HL-60 (cell line): ENCODE measurements around the gene LYSMD2.
A peak's percentile ranks its signal among the peaks of the same experiment; 100 is the strongest.

Source experiments
- DNase-seq, 2 experiments: peaks; one replicate each; pipeline ENCODE4 v3.0.0-alpha.2; 2010 to 2020; ENCODE audit warnings: low read depth in 1 of 2, low spot score in 1 of 2
- H3K27ac ChIP-seq: fragments of 250-450 bp; sonication (Bioruptor Pico); replicated peaks from 2 replicates; pipeline ENCODE4 v1.5.1; 2020; ENCODE audit warnings: mild to moderate bottlenecking, moderate library complexity
- H3K27me3 ChIP-seq: fragments of 250-450 bp; sonication (Bioruptor Pico); 2 replicates; pipeline ENCODE4 v1.5.1; 2021; ENCODE audit warnings: mild to moderate bottlenecking, moderate library complexity; ENCODE audit not compliant: insufficient read depth, poor library complexity, severe bottlenecking
- H3K4me3 ChIP-seq: replicated peaks from 2 replicates; pipeline ENCODE4 v1.5.1; 2011; ENCODE audit warnings: mild to moderate bottlenecking, control low read depth, low read length; ENCODE audit not compliant: insufficient read depth
- CTCF ChIP-seq: IDR thresholded peaks from one replicate; pipeline ENCODE4 v1.5.1; 2011; ENCODE audit warnings: low read length, control low read depth, inconsistent platforms; ENCODE audit not compliant: insufficient read depth
- GABPA ChIP-seq: IDR thresholded peaks from 2 replicates; pipeline ENCODE4 v1.6.1; 2012; ENCODE audit warnings: low read depth
- POLR2AphosphoS5 ChIP-seq: IDR thresholded peaks from 2 replicates; pipeline ENCODE4 v1.6.1; 2012; ENCODE audit warnings: low read depth
- REST ChIP-seq: IDR thresholded peaks from 2 replicates; pipeline ENCODE4 v1.6.1; 2012; ENCODE audit warnings: low read depth; ENCODE audit not compliant: insufficient replicate concordance
- SPI1 ChIP-seq: IDR thresholded peaks from 2 replicates; pipeline ENCODE4 v1.6.1; 2012; ENCODE audit warnings: low read depth, mild to moderate bottlenecking, borderline replicate concordance

LYSMD2 gene

DNA sequence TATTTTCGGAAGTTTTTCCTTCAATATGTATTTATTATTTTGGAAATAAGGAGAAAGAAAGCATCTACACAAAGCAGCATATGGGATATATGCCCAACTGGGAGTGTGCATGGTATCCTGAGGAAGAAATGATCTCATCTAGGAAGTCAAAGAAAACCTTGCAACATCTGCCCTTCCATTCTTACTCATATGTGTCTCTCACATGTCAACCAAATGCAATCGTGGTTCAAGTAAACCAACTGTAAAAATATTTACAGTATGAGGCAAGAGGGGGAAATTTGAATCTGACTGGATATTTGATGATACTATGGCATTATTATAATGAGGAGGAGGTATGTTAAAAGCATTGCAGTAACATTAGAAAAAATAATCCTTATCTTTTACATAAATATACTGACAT is 59.4 kb downstream of the LYSMD2 start:
- peak in 1 of 2 experiments; percentile 27 for DNase-seq
- peaks cover 6% of the 10 kb centered on the region for H3K27me3 ChIP-seq
- TF ChIP-seq SPI1 (no peak), REST (no peak), CTCF (no peak), POLR2AphosphoS5 (no peak), GABPA (no peak)
- H3K4me3 ChIP-seq: no peak overlapping the region
- no peak overlapping the region for H3K27ac ChIP-seq

GRCh38 chr15:51677452-51677851 is 60.0 kb downstream of the LYSMD2 start:
- TF ChIP-seq REST: no peak
- TF ChIP-seq CTCF: no peak
- no peak for TF ChIP-seq POLR2AphosphoS5
- no peak for TF ChIP-seq SPI1
- TF ChIP-seq GABPA: no peak
- Histone ChIP-seq H3K27ac (no peak overlapping the region), H3K27me3 (peaks cover 2% of the 10 kb centered on the region)

DNA sequence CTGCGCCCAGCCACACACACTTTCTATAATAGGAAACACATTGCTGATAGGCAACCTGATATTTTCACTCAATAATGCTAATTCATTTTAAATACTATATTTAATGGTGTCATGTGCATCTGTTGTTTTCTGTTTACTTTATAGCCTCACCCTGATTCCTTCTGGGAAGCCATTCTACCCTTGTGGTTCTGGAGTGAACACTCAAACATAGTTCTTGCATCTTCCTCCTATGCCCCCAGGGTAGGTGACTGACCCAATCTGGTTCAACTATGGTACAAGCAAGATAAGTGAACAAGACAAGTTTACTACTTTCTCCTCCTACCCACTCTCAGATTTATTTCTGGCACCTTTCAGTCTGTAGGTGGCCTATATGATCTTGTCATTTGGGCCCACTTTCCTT is 60.4 kb downstream of the LYSMD2 start:
- Histone ChIP-seq H3K27me3 (peaks cover 2% of the 10 kb centered on the region), H3K4me3 (no peak overlapping the region), H3K27ac (no peak overlapping the region)
- no peak for DNase-seq
- TF ChIP-seq REST: no peak
- no peak for TF ChIP-seq SPI1
- TF ChIP-seq CTCF: no peak
- TF ChIP-seq GABPA: no peak
- TF ChIP-seq POLR2AphosphoS5: no peak

More at GRCh38 chr15:51677452-51677851, 60.0 kb downstream of the LYSMD2 start:
- no peak for DNase-seq
- no peak overlapping the region for H3K4me3 ChIP-seq
